ENCODE data around the gene ORMDL3. TPM values are rescaled to one million over a fixed set of nuclear protein-coding genes. Genes with fewer than 3 reads are reported as not detected.

Gene ORMDL3
- total RNA-seq, 1 experiment from 2014 or later = 14.7 TPM

- H3K4me1 Mint-ChIP-seq (ENCODE audit: insufficient read depth, unreplicated experiment) = peaks cover 18% of the 10 kb centered on the region
- intact Hi-C loops (cut with micrococcal nuclease) = no loop called here
- no peaks in the 10 kb centered on the region for H3K9me3 Mint-ChIP-seq (ENCODE audit: unreplicated experiment)
- peak overlapping the region; percentile 69 for H3K4me3 Mint-ChIP-seq (ENCODE audit: unreplicated experiment)
- no peak for DNase-seq (ENCODE audit: unreplicated experiment)
- BruUV-seq (replicated peaks) = no TSS peak
- peaks cover 7% of the 10 kb centered on the region for H3K36me3 Mint-ChIP-seq (ENCODE audit: insufficient read depth, unreplicated experiment)
- CTCF ChIA-PET = no interaction called here
- H3K27ac Mint-ChIP-seq (ENCODE audit: low read depth, unreplicated experiment) = no peak overlapping the region
- no peaks in the 10 kb centered on the region for H3K27me3 Mint-ChIP-seq (ENCODE audit: insufficient read depth, unreplicated experiment)
- POLR2A ChIA-PET = interaction anchor here (0.8 to 1.9 kb wide), 4 partner anchors 9 to 55 kb away, joined by 3 to 7 read pairs (median 4); partner anchors contain the start of gene PSMD3
- TF ChIP-seq, protein P1, sequence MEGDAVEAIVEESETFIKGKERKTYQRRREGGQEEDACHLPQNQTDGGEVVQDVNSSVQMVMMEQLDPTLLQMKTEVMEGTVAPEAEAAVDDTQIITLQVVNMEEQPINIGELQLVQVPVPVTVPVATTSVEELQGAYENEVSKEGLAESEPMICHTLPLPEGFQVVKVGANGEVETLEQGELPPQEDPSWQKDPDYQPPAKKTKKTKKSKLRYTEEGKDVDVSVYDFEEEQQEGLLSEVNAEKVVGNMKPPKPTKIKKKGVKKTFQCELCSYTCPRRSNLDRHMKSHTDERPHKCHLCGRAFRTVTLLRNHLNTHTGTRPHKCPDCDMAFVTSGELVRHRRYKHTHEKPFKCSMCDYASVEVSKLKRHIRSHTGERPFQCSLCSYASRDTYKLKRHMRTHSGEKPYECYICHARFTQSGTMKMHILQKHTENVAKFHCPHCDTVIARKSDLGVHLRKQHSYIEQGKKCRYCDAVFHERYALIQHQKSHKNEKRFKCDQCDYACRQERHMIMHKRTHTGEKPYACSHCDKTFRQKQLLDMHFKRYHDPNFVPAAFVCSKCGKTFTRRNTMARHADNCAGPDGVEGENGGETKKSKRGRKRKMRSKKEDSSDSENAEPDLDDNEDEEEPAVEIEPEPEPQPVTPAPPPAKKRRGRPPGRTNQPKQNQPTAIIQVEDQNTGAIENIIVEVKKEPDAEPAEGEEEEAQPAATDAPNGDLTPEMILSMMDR (IDR thresholded peaks at IDR 0.05; ENCODE audit: unreplicated experiment) = no peak
Observed at GRCh38 chr17:39925282-39926134, 1.9 kb downstream of the ORMDL3 start.

DNA sequence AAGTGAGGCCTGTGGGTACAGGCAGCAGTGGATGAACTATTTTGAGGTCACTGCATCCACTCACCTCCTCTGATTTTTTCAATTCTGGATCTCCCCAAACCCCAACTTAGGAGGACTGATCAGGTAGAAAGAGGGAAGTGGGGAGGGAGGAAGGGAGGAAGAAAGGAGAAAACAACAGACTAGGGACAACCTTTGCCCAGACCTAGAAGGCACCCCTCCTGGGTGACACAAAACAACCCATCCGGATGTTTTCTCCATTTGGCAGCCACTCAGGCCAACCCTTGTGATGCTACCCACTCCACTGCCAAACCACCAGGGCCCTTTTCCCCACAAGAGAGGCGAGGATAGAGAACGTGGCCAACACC, 2.7 kb downstream of the ORMDL3 start:
- BruUV-seq (replicated peaks) = no TSS peak
- peaks cover 15% of the 10 kb centered on the region for H3K4me1 Mint-ChIP-seq (ENCODE audit: insufficient read depth, unreplicated experiment)
- no peaks in the 10 kb centered on the region for H3K9me3 Mint-ChIP-seq (ENCODE audit: unreplicated experiment)
- intact Hi-C loops (cut with micrococcal nuclease) = no loop called here
- CTCF ChIA-PET = interaction anchor here (0.6 kb wide), 1 partner anchor 893 kb away, joined by 3 read pairs; no protein-coding TSS in a partner anchor
- no peak overlapping the region for H3K27ac Mint-ChIP-seq (ENCODE audit: low read depth, unreplicated experiment)
- H3K27me3 Mint-ChIP-seq (ENCODE audit: insufficient read depth, unreplicated experiment) = no peaks in the 10 kb centered on the region
- POLR2A ChIA-PET = no interaction called here
- no peak overlapping the region for H3K4me3 Mint-ChIP-seq (ENCODE audit: unreplicated experiment)
- TF ChIP-seq, protein P1 (IDR thresholded peaks at IDR 0.05; ENCODE audit: unreplicated experiment) = no peak
- no peak for DNase-seq (ENCODE audit: unreplicated experiment)
- H3K36me3 Mint-ChIP-seq (ENCODE audit: insufficient read depth, unreplicated experiment) = peaks cover 7% of the 10 kb centered on the region

DNA sequence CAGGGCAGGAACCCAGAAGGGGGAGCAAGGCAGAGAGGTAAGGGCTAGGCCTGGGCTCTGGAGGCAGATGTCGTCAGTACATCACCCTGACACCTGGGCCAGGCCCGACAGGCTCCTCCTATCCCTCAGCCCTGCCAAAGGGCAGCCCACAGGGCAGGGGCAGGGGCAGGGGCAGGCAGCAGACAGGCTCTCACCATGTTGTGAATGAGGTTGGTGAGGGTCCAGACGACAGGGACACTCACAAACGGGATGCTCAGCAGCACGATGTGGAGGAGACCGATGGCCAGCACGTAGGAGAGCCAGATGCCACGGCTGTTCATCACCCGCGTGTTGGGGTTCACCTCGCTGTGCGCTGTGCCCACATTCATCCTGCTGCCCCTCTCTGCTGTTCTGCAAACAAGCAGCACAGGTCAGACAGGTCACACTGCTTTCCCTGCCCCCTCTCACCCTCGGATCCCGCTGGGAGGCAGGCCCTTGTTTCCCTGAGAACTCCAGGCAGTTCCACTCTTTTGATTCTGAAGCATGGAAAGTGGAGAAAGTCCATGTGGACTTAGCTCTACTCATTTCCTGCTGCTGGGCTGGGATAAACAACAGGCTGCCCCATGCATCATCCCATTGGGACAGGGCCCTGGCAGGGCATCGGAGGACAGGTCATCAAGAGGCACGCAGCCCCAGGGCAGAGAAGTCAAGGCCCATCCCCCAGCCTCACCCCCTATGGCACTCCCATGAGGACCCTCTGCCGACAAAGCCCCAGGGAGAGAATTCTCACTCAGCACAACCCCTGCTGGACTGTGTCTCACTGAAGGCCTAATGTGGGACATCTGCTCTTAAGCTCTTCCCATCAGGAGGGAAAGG, 3.3 kb downstream of the ORMDL3 start:
- Mint-ChIP-seq H3K4me3 (ENCODE audit: unreplicated experiment) (no peak overlapping the region), H3K36me3 (ENCODE audit: insufficient read depth, unreplicated experiment) (peaks cover 7% of the 10 kb centered on the region), H3K9me3 (ENCODE audit: unreplicated experiment) (no peaks in the 10 kb centered on the region), H3K27me3 (ENCODE audit: insufficient read depth, unreplicated experiment) (no peaks in the 10 kb centered on the region), H3K4me1 (ENCODE audit: insufficient read depth, unreplicated experiment) (peaks cover 9% of the 10 kb centered on the region), H3K27ac (ENCODE audit: low read depth, unreplicated experiment) (no peak overlapping the region)
- TF ChIP-seq, protein P1 (IDR thresholded peaks at IDR 0.05; ENCODE audit: unreplicated experiment) = no peak
- intact Hi-C loops (cut with micrococcal nuclease) = no loop called here
- DNase-seq (ENCODE audit: unreplicated experiment) = no peak
- POLR2A ChIA-PET = no interaction called here
- BruUV-seq (replicated peaks) = no TSS peak
- CTCF ChIA-PET = interaction anchor here (0.6 kb wide), 1 partner anchor 892 kb away, joined by 3 read pairs; no protein-coding TSS in a partner anchor

DNA sequence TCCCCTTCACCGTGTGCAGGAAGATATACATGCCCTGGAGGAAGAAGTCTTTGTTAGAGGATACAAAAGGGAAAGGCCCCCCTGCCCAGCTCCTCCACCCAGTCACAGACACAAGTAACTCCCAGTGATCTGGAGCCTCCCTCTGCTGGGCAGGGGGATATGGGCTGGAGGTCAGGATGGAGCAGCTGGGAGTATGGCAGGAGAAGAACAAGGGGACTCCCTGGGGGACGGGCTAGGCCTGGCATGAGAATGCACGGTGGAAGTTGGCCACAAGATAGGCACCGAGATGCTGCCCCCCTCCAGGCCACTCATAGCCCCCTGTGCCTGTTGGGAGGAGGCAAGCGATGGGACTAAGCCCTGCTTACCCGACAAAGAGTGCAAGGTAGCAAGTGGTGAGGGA, 4.2 kb downstream of the ORMDL3 start:
- Mint-ChIP-seq H3K9me3 (ENCODE audit: unreplicated experiment) (no peaks in the 10 kb centered on the region), H3K4me1 (ENCODE audit: insufficient read depth, unreplicated experiment) (peaks cover 6% of the 10 kb centered on the region), H3K27ac (ENCODE audit: low read depth, unreplicated experiment) (no peak overlapping the region), H3K4me3 (ENCODE audit: unreplicated experiment) (no peak overlapping the region), H3K36me3 (ENCODE audit: insufficient read depth, unreplicated experiment) (peaks cover 7% of the 10 kb centered on the region), H3K27me3 (ENCODE audit: insufficient read depth, unreplicated experiment) (no peaks in the 10 kb centered on the region)
- BruUV-seq (replicated peaks) = no TSS peak
- ChIA-PET CTCF (no interaction called here), POLR2A (no interaction called here)
- no peak for DNase-seq (ENCODE audit: unreplicated experiment)
- TF ChIP-seq, protein P1 (IDR thresholded peaks at IDR 0.05; ENCODE audit: unreplicated experiment) = no peak
- intact Hi-C loops (cut with micrococcal nuclease) = no loop called here
